ENCODE data around the gene KRT37. TPM values are rescaled to one million over a fixed set of nuclear protein-coding genes. Genes with fewer than 3 reads are reported as not detected.
"Not testable (repeated sequence)": the region's sequence is repeated elsewhere in the genome, so short reads cannot be mapped to it uniquely, and the experiment has no call there.

The KRT37 gene
- total RNA-seq, 2 experiments from 2014 or later, result not detected

DNA sequence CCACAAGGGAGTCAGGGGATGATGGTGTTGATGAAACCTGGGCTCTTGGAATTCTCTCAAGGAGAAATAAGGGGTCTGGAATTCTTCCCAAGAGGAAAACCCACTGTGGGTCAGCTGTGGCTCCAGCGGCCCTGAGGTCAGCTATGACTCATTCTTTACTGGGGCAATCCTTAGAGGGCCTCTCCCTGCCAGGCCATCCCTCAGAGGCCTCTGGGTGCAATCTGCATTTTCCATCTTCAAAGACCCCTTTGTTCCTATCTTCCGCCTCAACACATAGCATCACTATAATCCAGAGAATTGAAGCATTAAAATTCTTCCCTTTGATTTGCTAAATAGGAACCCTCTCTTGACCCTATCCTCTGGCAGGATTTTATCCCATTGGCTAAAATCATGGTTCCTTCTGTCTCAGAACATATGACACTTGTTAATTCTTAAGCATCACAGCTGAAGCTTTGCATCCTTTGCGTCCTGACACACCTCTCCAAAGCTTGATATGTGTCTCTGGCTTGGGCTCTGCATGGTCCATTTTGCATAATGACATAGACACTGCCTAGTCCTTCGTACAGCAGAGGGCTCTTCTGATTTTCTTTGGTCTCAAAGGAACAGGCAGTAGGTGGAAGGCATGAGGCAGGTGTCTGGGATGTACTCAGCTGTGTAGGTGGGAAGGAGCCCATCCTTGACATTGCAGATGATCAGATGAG lies 4.4 kb upstream of the KRT37 start:
- Mint-ChIP-seq H3K27me3 (peaks cover 10% of the 10 kb centered on the region), H3K36me3 (no peaks in the 10 kb centered on the region), H3K4me1 (no peaks in the 10 kb centered on the region), H3K9me3 (ENCODE audit: low read depth) (no peaks in the 10 kb centered on the region), H3K4me3 (no peak overlapping the region), H3K27ac (no peak overlapping the region)
- no peak for ATAC-seq
- no peak for DNase-seq
- CTCF ChIA-PET, result no interaction called here

DNA sequence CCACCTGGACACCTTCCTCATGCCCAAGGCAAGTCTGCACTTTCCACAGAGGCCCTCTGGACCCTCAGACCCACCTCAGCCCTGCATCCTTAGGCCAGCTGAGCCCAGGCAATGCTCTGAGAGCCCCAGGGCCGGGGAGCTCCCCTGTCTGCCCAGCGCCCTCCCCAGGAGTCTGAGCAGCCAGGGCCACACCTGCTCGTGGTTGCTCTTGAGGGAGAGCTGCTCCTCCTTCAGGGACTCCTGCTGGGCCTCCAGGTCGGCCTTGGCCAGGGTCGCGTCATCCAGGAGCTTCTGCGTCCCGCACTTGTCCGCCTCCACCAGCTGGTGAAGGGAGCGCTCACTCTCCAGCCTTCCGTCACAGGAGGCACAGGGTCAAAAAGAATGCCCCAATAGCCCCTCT lies 1.8 kb downstream of the KRT37 start:
- H3K9me3 Mint-ChIP-seq (ENCODE audit: low read depth); H3K4me1 Mint-ChIP-seq; H3K4me3 Mint-ChIP-seq; H3K27ac Mint-ChIP-seq; ATAC-seq; H3K36me3 Mint-ChIP-seq; DNase-seq; H3K27me3 Mint-ChIP-seq: not testable (repeated sequence)
- CTCF ChIA-PET, result interaction anchor here (0.6 kb wide), 1 partner anchor 12 kb away, joined by 4 read pairs; no protein-coding TSS in a partner anchor

DNA sequence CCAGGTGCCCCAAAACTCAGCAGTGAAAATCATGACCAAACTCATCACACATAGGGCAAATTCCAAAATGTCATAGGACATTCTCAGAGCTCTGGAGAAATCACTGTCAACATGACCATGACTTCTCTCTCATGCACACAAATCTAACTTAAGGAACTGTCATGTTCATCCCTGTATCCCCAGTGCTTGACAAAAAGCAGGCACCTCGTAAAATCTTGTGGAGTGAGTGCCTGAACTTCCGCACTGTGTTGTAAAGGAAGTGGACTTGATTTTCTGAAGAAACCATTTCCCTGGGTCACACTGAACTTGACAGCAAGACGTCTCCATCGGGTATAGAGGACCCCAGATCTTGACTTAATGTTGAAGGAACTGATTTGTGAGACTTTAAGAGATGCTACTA lies 2.8 kb downstream of the KRT37 start:
- no peak overlapping the region for H3K4me3 Mint-ChIP-seq
- no peak for DNase-seq
- H3K4me1 Mint-ChIP-seq, result no peaks in the 10 kb centered on the region
- H3K27ac Mint-ChIP-seq, result no peak overlapping the region
- CTCF ChIA-PET, result no interaction called here
- ATAC-seq, result no peak
- no peaks in the 10 kb centered on the region for H3K27me3 Mint-ChIP-seq
- no peaks in the 10 kb centered on the region for H3K36me3 Mint-ChIP-seq
- no peaks in the 10 kb centered on the region for H3K9me3 Mint-ChIP-seq (ENCODE audit: low read depth)

DNA sequence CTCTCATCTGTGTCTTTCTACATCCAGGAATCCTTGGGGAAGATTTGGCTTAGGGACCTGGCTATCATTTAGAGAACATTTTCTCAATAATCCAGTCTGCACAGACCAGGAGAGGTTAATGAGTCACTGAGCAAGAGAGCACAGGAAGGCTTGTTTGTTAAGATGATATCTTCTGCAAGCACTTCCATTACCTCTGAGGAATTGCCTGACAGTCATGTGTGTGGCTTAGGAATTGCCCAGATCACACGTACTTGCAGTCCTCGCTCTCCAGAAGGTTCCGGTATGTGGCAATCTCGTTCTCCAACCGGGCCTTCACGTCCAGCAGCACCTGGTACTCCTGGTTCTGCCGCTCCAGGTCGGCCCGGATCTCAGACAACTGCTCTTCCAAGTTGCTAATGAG lies 3.3 kb downstream of the KRT37 start:
- DNase-seq (no peak), ATAC-seq (no peak)
- Mint-ChIP-seq H3K9me3 (ENCODE audit: low read depth) (no peaks in the 10 kb centered on the region), H3K4me3 (no peak overlapping the region), H3K27ac (no peak overlapping the region), H3K4me1 (no peaks in the 10 kb centered on the region), H3K27me3 (no peaks in the 10 kb centered on the region), H3K36me3 (no peaks in the 10 kb centered on the region)
- CTCF ChIA-PET, result no interaction called here

DNA sequence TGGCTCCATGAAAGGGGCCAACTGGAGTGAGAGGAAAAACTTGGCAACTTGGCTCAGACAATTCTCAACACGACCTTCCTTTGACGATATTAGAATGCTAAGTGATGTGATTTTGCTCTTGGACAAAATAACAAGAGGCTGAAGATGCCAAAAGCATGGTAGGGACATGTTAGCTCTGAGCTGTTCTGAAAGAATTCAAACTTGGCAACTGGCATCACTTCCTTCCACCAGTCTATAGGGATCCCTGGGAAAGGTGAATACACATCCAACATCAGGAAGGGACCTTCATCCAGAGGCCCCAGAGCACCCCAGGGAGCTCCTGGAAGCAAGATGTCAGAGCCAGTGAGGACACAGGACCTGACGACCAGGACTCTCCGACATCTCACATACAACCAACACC lies 4.3 kb downstream of the KRT37 start:
- CTCF ChIA-PET, result no interaction called here
- Mint-ChIP-seq H3K27ac (no peak overlapping the region), H3K27me3 (no peaks in the 10 kb centered on the region), H3K4me3 (no peak overlapping the region), H3K36me3 (no peaks in the 10 kb centered on the region), H3K9me3 (ENCODE audit: low read depth) (no peaks in the 10 kb centered on the region), H3K4me1 (no peaks in the 10 kb centered on the region)
- no peak for DNase-seq
- ATAC-seq, result no peak

DNA sequence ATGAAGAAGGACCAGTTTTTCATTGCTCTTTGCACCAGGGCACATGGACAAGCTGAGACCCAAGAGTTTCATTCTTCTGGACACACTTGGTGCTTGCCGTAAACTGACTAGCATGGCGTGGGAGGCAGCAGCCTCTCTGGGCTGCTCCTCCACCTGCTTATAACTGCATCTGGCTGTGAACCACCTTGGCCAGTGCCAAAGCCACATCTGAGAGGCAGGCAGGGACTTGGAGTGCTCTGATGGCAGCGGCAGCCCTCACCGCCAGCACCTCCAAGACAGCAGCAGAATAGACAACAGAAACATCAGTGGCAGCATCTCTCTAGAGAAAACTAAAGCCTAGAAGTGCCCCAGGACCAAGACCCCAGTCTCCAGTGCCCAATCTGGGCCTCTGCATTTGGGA lies 4.7 kb downstream of the KRT37 start:
- no peaks in the 10 kb centered on the region for H3K27me3 Mint-ChIP-seq
- H3K4me3 Mint-ChIP-seq, result no peak overlapping the region
- no peaks in the 10 kb centered on the region for H3K36me3 Mint-ChIP-seq
- ATAC-seq (no peak), DNase-seq (no peak)
- CTCF ChIA-PET, result no interaction called here
- H3K27ac Mint-ChIP-seq, result no peak overlapping the region
- no peaks in the 10 kb centered on the region for H3K4me1 Mint-ChIP-seq
- H3K9me3 Mint-ChIP-seq (ENCODE audit: low read depth), result no peaks in the 10 kb centered on the region

DNA sequence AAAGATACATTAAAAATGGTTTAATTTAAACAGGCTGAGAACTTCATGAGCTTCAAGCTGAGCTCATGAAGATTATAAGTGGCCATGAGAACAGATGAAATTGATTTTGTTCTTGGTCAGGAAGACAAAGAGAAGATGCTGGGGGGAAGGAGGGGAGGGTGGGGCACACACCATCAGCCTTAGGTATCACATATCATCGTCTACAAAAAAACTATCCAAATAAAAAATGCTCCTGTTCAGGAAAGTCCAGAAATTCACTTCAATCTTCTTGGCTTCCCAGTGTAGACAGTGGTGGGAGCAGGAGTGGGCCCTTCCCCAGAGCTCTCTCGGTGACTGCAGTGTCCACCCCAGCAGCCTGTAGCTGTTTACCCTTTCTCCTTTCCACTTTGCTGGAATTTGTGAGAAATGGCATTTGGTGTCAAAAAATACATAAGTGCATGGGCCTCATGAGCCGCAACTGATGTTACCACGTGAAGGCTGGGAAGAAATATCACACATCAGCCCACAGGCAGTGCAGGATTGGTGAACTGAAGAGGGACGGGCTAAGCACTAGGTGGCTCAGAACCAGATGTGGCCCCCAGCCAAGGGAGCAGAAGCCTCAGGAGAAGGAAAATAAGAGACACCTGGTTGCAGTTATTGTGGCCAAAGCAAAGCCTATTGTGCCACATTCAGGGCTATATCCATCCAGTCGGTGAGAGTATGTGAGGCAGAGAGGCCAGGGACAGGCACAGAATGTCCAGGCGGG lies 6.1 kb downstream of the KRT37 start:
- no peak overlapping the region for H3K27ac Mint-ChIP-seq
- no peak for DNase-seq
- no peaks in the 10 kb centered on the region for H3K9me3 Mint-ChIP-seq (ENCODE audit: low read depth)
- no peaks in the 10 kb centered on the region for H3K36me3 Mint-ChIP-seq
- no peak overlapping the region for H3K4me3 Mint-ChIP-seq
- H3K27me3 Mint-ChIP-seq, result no peaks in the 10 kb centered on the region
- CTCF ChIA-PET, result interaction anchor here (1.2 to 1.5 kb wide), 2 partner anchors 110 to 131 kb away, joined by 3 to 4 read pairs; partner anchors contain the start of gene KRT19
- no peak for ATAC-seq
- no peaks in the 10 kb centered on the region for H3K4me1 Mint-ChIP-seq

DNA sequence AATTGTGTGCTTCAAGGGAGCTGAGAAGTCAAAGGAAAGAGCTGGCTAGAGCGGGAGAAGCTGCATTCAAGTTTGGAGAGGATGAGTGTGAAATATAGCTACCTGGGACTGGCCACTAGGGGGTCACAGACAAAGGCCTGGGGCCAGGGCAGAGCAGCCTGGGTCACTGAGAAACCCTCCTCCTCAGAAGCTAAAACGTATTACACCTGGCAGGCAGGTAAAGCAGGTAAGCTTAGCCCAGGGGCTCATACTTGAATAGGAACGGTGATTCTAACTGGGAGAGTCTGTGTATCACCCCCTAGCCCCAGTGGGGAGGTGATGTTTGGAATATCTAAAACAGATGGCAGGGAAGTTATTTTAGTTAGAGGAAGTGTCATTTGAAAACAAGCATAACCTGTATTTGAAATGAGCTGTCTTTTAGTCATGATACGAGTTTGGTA lies 6.8 kb downstream of the KRT37 start:
- H3K27ac Mint-ChIP-seq, result no peak overlapping the region
- H3K4me3 Mint-ChIP-seq, result no peak overlapping the region
- no peaks in the 10 kb centered on the region for H3K4me1 Mint-ChIP-seq
- H3K9me3 Mint-ChIP-seq (ENCODE audit: low read depth), result no peaks in the 10 kb centered on the region
- ATAC-seq (no peak), DNase-seq (no peak)
- H3K27me3 Mint-ChIP-seq, result no peaks in the 10 kb centered on the region
- CTCF ChIA-PET, result interaction anchor here (1.2 to 1.6 kb wide), 3 partner anchors 110 to 245 kb away, joined by 3 to 4 read pairs (median 3); partner anchors contain the start of gene KRT19
- H3K36me3 Mint-ChIP-seq, result no peaks in the 10 kb centered on the region

DNA sequence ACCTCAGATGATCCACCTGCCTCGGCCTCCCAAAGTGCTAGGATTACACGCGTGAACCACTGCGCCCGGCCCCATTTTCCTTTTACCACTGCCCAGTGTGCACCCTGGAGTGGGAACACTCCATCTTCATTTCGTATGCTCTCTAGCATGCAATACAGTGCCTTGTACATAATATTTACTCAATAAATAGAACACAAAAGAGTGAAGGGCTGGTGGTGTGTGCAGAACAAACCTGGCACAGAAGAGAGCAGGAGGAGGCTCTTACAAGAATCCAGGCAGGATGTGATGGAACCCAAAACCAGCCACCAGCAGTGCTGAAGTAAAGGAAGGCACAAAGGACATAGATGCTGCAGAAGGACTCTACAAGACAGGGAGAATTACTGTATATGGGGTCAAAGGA lies 7.3 kb downstream of the KRT37 start:
- Mint-ChIP-seq H3K27ac (no peak overlapping the region), H3K27me3 (no peaks in the 10 kb centered on the region), H3K36me3 (no peaks in the 10 kb centered on the region), H3K4me1 (no peaks in the 10 kb centered on the region), H3K4me3 (no peak overlapping the region), H3K9me3 (ENCODE audit: low read depth) (no peaks in the 10 kb centered on the region)
- DNase-seq, result no peak
- CTCF ChIA-PET, result interaction anchor here (1.5 to 1.6 kb wide), 2 partner anchors 132 to 246 kb away, joined by 3 to 4 read pairs; no protein-coding TSS in a partner anchor
- no peak for ATAC-seq

DNA sequence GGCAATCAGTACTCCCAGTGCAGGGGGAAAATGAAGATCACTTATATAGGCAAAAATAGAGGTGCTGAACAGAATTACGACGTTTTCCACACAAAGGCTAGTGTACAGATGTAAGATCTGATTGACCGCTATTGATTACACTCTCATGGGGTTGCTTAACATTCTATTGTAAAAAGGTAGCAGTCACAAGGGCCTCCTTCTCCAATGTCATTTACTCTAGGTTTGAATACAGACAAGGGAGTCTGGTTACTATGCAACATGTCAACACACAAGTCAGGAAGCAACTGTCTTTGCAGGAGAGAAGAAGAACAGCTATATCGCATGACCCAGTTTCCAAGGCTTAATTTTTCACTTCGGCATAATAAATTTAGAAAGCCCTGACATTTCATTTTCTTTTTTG lies 7.9 kb downstream of the KRT37 start:
- Mint-ChIP-seq H3K9me3 (ENCODE audit: low read depth) (no peaks in the 10 kb centered on the region), H3K4me3 (no peak overlapping the region), H3K27ac (no peak overlapping the region), H3K27me3 (peaks cover 2% of the 10 kb centered on the region), H3K4me1 (no peaks in the 10 kb centered on the region), H3K36me3 (no peaks in the 10 kb centered on the region)
- DNase-seq, result no peak
- CTCF ChIA-PET, result interaction anchor here (1.6 kb wide), 1 partner anchor 246 kb away, joined by 3 read pairs; no protein-coding TSS in a partner anchor
- ATAC-seq, result no peak

DNA sequence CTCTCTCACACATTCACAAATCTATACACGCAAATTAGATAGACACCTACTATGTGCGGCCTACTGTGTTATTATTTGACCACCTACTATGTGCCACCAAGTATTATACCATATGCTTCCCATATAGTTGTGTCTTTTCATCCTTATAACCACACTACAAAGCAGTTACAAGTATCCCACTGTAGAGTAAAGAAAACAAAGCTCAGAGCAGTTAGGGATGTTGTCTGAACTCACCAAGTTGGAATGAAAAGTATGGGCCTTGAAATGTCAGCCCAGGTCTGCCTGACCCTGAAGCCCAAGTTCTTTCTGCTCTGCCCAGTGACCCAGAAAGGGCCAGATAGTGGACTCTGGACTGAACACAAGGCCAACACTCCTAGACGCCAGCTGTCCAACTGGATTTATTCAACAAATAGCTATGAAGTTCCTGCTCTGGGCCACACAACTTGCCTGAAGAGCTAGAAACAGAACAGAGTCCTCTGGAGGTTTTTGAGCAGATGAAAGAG lies 8.5 kb downstream of the KRT37 start:
- CTCF ChIA-PET, result interaction anchor here (0.9 to 1.6 kb wide), 2 partner anchors 232 to 247 kb away, joined by 3 read pairs; no protein-coding TSS in a partner anchor
- no peak overlapping the region for H3K4me3 Mint-ChIP-seq
- H3K4me1 Mint-ChIP-seq, result no peaks in the 10 kb centered on the region
- H3K9me3 Mint-ChIP-seq (ENCODE audit: low read depth), result no peaks in the 10 kb centered on the region
- DNase-seq (no peak), ATAC-seq (no peak)
- H3K27me3 Mint-ChIP-seq, result peaks cover 2% of the 10 kb centered on the region
- no peak overlapping the region for H3K27ac Mint-ChIP-seq
- no peaks in the 10 kb centered on the region for H3K36me3 Mint-ChIP-seq

DNA sequence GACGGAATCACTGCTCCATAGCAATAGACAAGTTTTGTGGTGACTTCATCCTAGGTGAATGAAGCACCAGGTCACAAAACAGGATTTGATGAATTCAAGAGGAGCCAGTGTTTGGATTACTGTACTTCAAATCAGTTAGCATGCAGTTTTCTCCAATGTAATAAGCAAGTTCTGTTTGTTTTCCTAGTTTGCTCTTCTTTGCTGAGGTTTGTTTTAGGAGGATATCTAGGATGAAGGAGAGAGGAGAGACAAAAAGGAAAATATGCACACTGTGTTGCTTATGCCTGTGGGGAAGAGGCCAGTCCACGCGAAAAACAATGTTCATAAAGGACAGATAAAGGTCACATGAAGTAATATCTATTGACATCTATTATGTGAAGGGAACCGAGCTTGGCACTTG lies 9.0 kb downstream of the KRT37 start:
- ATAC-seq, result no peak
- no peak overlapping the region for H3K4me3 Mint-ChIP-seq
- CTCF ChIA-PET, result interaction anchor here (0.9 kb wide), 1 partner anchor 233 kb away, joined by 3 read pairs; no protein-coding TSS in a partner anchor
- no peaks in the 10 kb centered on the region for H3K4me1 Mint-ChIP-seq
- no peak for DNase-seq
- H3K27me3 Mint-ChIP-seq, result peaks cover 2% of the 10 kb centered on the region
- H3K27ac Mint-ChIP-seq, result no peak overlapping the region
- no peaks in the 10 kb centered on the region for H3K9me3 Mint-ChIP-seq (ENCODE audit: low read depth)
- H3K36me3 Mint-ChIP-seq, result no peaks in the 10 kb centered on the region

DNA sequence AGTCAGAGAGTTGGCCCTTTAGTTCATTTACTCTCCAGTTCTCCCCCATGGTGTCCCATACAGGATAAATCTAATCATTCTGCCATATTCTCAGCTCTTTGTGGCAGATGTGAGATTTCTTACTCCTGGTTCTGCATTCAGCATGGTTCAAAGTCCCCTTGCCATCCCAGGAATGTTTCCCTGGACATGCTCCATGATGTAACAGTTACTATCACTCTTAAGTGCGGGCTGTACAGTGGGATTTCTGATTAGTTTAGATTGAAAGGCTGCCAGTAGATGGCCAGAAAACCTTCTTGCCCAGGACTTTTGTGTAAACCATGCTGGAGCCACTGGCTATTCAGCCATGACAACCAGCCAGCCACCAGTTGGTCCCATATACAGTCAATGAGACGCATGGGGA lies 10.4 kb downstream of the KRT37 start:
- Mint-ChIP-seq H3K27ac (no peak overlapping the region), H3K4me1 (peaks cover 2% of the 10 kb centered on the region), H3K27me3 (peaks cover 2% of the 10 kb centered on the region), H3K36me3 (no peaks in the 10 kb centered on the region), H3K4me3 (no peak overlapping the region), H3K9me3 (ENCODE audit: low read depth) (no peaks in the 10 kb centered on the region)
- no peak for ATAC-seq
- DNase-seq, result no peak
- CTCF ChIA-PET, result no interaction called here

Data from activated CD8-positive, alpha-beta memory T cell treated with anti-CD3 and anti-CD28 coated beads, Interleukin-2, amount 10 ng/mL, durations not matched to agents 7 days and 5 days (primary cell).